HG03457 (cell line): ENCODE measurements around the gene ABHD6.
"Not testable (repeated sequence)": the region's sequence is repeated elsewhere in the genome, so short reads cannot be mapped to it uniquely, and the experiment has no call there.

ENCODE experiments used
- ATAC-seq: cut with Tn5 transposase; IDR thresholded peaks from one replicate; pipeline ENCODE4 v1.9.1; 2021; ENCODE audit warnings: moderate number of reproducible peaks; ENCODE audit not compliant: unreplicated experiment

ABHD6 gene

GRCh38 chr3:58237238-58237940 lies at the start of gene ABHD6:
ABHD6 (plus strand) TSS chr3:58237792; CDS start chr3:58256587, 18,795 bp downstream.
- ATAC-seq: peak; percentile 57

GRCh38 chr3:58188173-58188564 lies 49.4 kb upstream of the ABHD6 start:
- no peak for ATAC-seq

- ATAC-seq: no peak
These were observed 48.6 kb upstream of the ABHD6 start for GRCh38 chr3:58188921-58189451.

- ATAC-seq: no peak
These were observed 47.9 kb upstream of the ABHD6 start for GRCh38 chr3:58189691-58190090.

GRCh38 chr3:58190291-58190690 lies 47.3 kb upstream of the ABHD6 start:
- no peak for ATAC-seq

- no peak for ATAC-seq
These were observed 46.7 kb upstream of the ABHD6 start for GRCh38 chr3:58190882-58191281.

GRCh38 chr3:58191361-58191991 lies 46.1 kb upstream of the ABHD6 start:
- ATAC-seq: no peak

GRCh38 chr3:58192069-58192468 lies 45.5 kb upstream of the ABHD6 start:
- no peak for ATAC-seq

GRCh38 chr3:58193682-58194407 lies 43.7 kb upstream of the ABHD6 start:
- ATAC-seq: no peak

GRCh38 chr3:58197588-58197987 lies 40.0 kb upstream of the ABHD6 start:
- ATAC-seq: no peak

- no peak for ATAC-seq
These were observed 39.2 kb upstream of the ABHD6 start for GRCh38 chr3:58198362-58198761.

GRCh38 chr3:58198804-58199203 lies 38.8 kb upstream of the ABHD6 start:
- ATAC-seq: no peak

GRCh38 chr3:58200121-58200709 lies 37.4 kb upstream of the ABHD6 start:
- ATAC-seq: no peak

GRCh38 chr3:58200846-58201355 lies 36.7 kb upstream of the ABHD6 start:
- ATAC-seq: no peak

GRCh38 chr3:58201451-58201850 lies 36.1 kb upstream of the ABHD6 start:
- not testable (repeated sequence) for ATAC-seq

GRCh38 chr3:58202917-58203360 lies 34.7 kb upstream of the ABHD6 start:
- ATAC-seq: peak; percentile 62

GRCh38 chr3:58203541-58203940 lies 34.1 kb upstream of the ABHD6 start:
- no peak for ATAC-seq

- ATAC-seq: no peak
These were observed 32.9 kb upstream of the ABHD6 start for GRCh38 chr3:58204720-58205119.

GRCh38 chr3:58205981-58206380 lies 31.6 kb upstream of the ABHD6 start:
- no peak for ATAC-seq

- no peak for ATAC-seq
These were observed 31.1 kb upstream of the ABHD6 start for GRCh38 chr3:58206406-58207011.

GRCh38 chr3:58207954-58208353 lies 29.6 kb upstream of the ABHD6 start:
- no peak for ATAC-seq
